GM18511 (cell line): ENCODE data around the gene SMIM35.

ENCODE experiments used
- ATAC-seq: cut with Tn5 transposase; IDR thresholded peaks from one replicate; pipeline ENCODE4 v1.9.1; 2021; ENCODE audit warnings: mild to moderate bottlenecking, moderate library complexity; ENCODE audit not compliant: unreplicated experiment

Gene SMIM35

GRCh38 chr11:118046051-118046963 is 40.5 kb downstream of the SMIM35 start:
- ATAC-seq, result no peak

- no peak for ATAC-seq
Observed at GRCh38 chr11:118045191-118045590, 41.6 kb downstream of the SMIM35 start.

GRCh38 chr11:118042796-118043195 is 44.0 kb downstream of the SMIM35 start:
- ATAC-seq, result no peak

- no peak for ATAC-seq
Observed at GRCh38 chr11:118042141-118042540, 44.6 kb downstream of the SMIM35 start.

GRCh38 chr11:118033443-118033842 is 53.3 kb downstream of the SMIM35 start:
- ATAC-seq, result no peak

- no peak for ATAC-seq
Observed at GRCh38 chr11:118028626-118029025, 58.1 kb downstream of the SMIM35 start.

- ATAC-seq, result no peak
Observed at GRCh38 chr11:118027694-118028093, 59.1 kb downstream of the SMIM35 start.

- ATAC-seq, result no peak
Observed at GRCh38 chr11:118021146-118021545, 65.6 kb downstream of the SMIM35 start.

GRCh38 chr11:118018401-118018800 is 68.4 kb downstream of the SMIM35 start:
- ATAC-seq, result no peak

GRCh38 chr11:118017631-118018315 is 69.0 kb downstream of the SMIM35 start:
- ATAC-seq, result no peak

- no peak for ATAC-seq
Observed at GRCh38 chr11:118017111-118017510, 69.7 kb downstream of the SMIM35 start.

GRCh38 chr11:118016104-118016503 is 70.7 kb downstream of the SMIM35 start:
- ATAC-seq, result no peak

GRCh38 chr11:118015385-118015841 is 71.3 kb downstream of the SMIM35 start:
- no peak for ATAC-seq

GRCh38 chr11:118014022-118014421 is 72.7 kb downstream of the SMIM35 start:
- ATAC-seq, result no peak

- no peak for ATAC-seq
Observed at GRCh38 chr11:118012083-118012669, 74.6 kb downstream of the SMIM35 start.

- peak; percentile 89 for ATAC-seq
Observed at GRCh38 chr11:118010738-118011461, 75.9 kb downstream of the SMIM35 start.

- ATAC-seq, result no peak
Observed at GRCh38 chr11:118009864-118010737, 76.7 kb downstream of the SMIM35 start.

- no peak for ATAC-seq
Observed at GRCh38 chr11:118008271-118008911, 78.4 kb downstream of the SMIM35 start.

GRCh38 chr11:118007563-118008270 is 79.0 kb downstream of the SMIM35 start:
- peak; percentile 36 for ATAC-seq
